Measurements from ENCODE around the gene CAP2.

The CAP2 gene

GRCh38 chr6:17442196-17442595, 48.8 kb downstream of the CAP2 start:
- no peak for FAIRE-seq

- no peak for FAIRE-seq
Measured at GRCh38 chr6:17446713-17447112, 53.3 kb downstream of the CAP2 start.

- FAIRE-seq: no peak
Measured at GRCh38 chr6:17448165-17448564, 54.8 kb downstream of the CAP2 start.

GRCh38 chr6:17450397-17450796, 57.0 kb downstream of the CAP2 start:
- no peak for FAIRE-seq

GRCh38 chr6:17450832-17451231, 57.4 kb downstream of the CAP2 start:
- FAIRE-seq: no peak

- no peak for FAIRE-seq
Measured at GRCh38 chr6:17452096-17452495, 58.7 kb downstream of the CAP2 start.

GRCh38 chr6:17454316-17455005, 61.1 kb downstream of the CAP2 start:
- FAIRE-seq: no peak

GRCh38 chr6:17455919-17456318, 62.5 kb downstream of the CAP2 start:
- FAIRE-seq: no peak

- no peak for FAIRE-seq
Measured at GRCh38 chr6:17456711-17457110, 63.3 kb downstream of the CAP2 start.

- FAIRE-seq: no peak
Measured at GRCh38 chr6:17457405-17457804, 64.0 kb downstream of the CAP2 start.

- FAIRE-seq: no peak
Measured at GRCh38 chr6:17457956-17458355, 64.6 kb downstream of the CAP2 start.

GRCh38 chr6:17458966-17459365, 65.6 kb downstream of the CAP2 start:
- no peak for FAIRE-seq

- FAIRE-seq: no peak
Measured at GRCh38 chr6:17460862-17461261, 67.5 kb downstream of the CAP2 start.

GRCh38 chr6:17466147-17466546, 72.8 kb downstream of the CAP2 start:
- no peak for FAIRE-seq

- FAIRE-seq: no peak
Measured at GRCh38 chr6:17466707-17467106, 73.3 kb downstream of the CAP2 start.

- FAIRE-seq: no peak
Measured at GRCh38 chr6:17469006-17469832, 75.8 kb downstream of the CAP2 start.

GRCh38 chr6:17470202-17470937, 77.0 kb downstream of the CAP2 start:
- FAIRE-seq: no peak

GRCh38 chr6:17470938-17471327, 77.5 kb downstream of the CAP2 start:
- no peak for FAIRE-seq

- no peak for FAIRE-seq
Measured at GRCh38 chr6:17472653-17473183, 79.3 kb downstream of the CAP2 start.

- no peak for FAIRE-seq
Measured at GRCh38 chr6:17473554-17473953, 80.2 kb downstream of the CAP2 start.

- no peak for FAIRE-seq
Measured at GRCh38 chr6:17474289-17474688, 80.9 kb downstream of the CAP2 start.

GRCh38 chr6:17475606-17476244, 82.3 kb downstream of the CAP2 start:
- no peak for FAIRE-seq

- FAIRE-seq: no peak
Measured at GRCh38 chr6:17476511-17476910, 83.1 kb downstream of the CAP2 start.

Measured in endometrium (tissue), 2 donors.